Measurements from ENCODE around the gene ZNF311. TPM values are rescaled to one million over a fixed set of nuclear protein-coding genes. Genes with fewer than 3 reads are reported as not detected.
A peak's percentile ranks its signal among the peaks of the same experiment; 100 is the strongest.

The ZNF311 gene
- total RNA-seq, 1 experiment from 2014 or later = 0.39 TPM

DNA sequence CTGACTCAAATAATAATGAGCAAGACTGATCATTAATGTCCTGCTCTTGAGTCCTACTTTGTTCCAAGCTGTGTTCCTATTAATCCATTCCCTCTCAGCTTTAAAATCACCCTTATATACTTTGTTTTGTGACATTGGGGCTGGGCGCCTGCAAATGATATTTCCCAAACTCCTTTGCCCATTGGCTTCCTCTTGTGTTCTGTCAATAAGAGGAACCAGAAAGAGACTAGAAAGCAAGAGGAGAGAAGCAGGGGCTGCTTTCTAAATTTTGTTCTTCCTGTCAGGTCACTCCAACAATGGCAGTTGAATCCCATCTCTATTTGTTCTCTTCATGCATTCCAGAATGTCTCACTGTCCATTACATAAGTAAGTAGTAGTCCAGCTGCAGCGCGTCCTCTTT is 59.8 kb downstream of the ZNF311 start:
- ATAC-seq = no peak
- ChIA-PET CTCF (no interaction called here), POLR2A (no interaction called here)
- TF ChIP-seq POLR2AphosphoS5 (IDR thresholded peaks at IDR 0.05; ENCODE audit: low read depth, low read length) (no peak), SIN3A (IDR thresholded peaks at IDR 0.05; ENCODE audit: borderline replicate concordance, insufficient read depth, low read depth, low read length) (no peak), TCF7L2 (IDR thresholded peaks at IDR 0.05; ENCODE audit: low read depth, low read length) (no peak)
- TF ChIP-seq, protein P1, sequence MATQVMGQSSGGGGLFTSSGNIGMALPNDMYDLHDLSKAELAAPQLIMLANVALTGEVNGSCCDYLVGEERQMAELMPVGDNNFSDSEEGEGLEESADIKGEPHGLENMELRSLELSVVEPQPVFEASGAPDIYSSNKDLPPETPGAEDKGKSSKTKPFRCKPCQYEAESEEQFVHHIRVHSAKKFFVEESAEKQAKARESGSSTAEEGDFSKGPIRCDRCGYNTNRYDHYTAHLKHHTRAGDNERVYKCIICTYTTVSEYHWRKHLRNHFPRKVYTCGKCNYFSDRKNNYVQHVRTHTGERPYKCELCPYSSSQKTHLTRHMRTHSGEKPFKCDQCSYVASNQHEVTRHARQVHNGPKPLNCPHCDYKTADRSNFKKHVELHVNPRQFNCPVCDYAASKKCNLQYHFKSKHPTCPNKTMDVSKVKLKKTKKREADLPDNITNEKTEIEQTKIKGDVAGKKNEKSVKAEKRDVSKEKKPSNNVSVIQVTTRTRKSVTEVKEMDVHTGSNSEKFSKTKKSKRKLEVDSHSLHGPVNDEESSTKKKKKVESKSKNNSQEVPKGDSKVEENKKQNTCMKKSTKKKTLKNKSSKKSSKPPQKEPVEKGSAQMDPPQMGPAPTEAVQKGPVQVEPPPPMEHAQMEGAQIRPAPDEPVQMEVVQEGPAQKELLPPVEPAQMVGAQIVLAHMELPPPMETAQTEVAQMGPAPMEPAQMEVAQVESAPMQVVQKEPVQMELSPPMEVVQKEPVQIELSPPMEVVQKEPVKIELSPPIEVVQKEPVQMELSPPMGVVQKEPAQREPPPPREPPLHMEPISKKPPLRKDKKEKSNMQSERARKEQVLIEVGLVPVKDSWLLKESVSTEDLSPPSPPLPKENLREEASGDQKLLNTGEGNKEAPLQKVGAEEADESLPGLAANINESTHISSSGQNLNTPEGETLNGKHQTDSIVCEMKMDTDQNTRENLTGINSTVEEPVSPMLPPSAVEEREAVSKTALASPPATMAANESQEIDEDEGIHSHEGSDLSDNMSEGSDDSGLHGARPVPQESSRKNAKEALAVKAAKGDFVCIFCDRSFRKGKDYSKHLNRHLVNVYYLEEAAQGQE (IDR thresholded peaks at IDR 0.05; ENCODE audit: insufficient read depth in 1 of 2, low read depth in 2 of 2, low read length in 1 of 2) = no peak
- TF ChIP-seq, protein P2, sequence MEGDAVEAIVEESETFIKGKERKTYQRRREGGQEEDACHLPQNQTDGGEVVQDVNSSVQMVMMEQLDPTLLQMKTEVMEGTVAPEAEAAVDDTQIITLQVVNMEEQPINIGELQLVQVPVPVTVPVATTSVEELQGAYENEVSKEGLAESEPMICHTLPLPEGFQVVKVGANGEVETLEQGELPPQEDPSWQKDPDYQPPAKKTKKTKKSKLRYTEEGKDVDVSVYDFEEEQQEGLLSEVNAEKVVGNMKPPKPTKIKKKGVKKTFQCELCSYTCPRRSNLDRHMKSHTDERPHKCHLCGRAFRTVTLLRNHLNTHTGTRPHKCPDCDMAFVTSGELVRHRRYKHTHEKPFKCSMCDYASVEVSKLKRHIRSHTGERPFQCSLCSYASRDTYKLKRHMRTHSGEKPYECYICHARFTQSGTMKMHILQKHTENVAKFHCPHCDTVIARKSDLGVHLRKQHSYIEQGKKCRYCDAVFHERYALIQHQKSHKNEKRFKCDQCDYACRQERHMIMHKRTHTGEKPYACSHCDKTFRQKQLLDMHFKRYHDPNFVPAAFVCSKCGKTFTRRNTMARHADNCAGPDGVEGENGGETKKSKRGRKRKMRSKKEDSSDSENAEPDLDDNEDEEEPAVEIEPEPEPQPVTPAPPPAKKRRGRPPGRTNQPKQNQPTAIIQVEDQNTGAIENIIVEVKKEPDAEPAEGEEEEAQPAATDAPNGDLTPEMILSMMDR (IDR thresholded peaks at IDR 0.05) = no peak
- H3K27ac ChIP-seq (ENCODE audit: low read length) = peak overlapping the region; percentile 34; the same call in 1 of the 2 replicates
- no peaks in the 10 kb centered on the region for H3K27me3 ChIP-seq (ENCODE audit: control insufficient read depth, insufficient read depth, low read length)
- H3K4me3 ChIP-seq (ENCODE audit: low read depth in 2 of 2, low read length in 2 of 2) = no peak overlapping the region
- no peak for DNase-seq (ENCODE audit: low read depth, low spot score)
- no peaks in the 10 kb centered on the region for H3K9me3 ChIP-seq (ENCODE audit: control insufficient read depth, insufficient read depth, low read depth, low read length)
- intact Hi-C loops (cut with micrococcal nuclease; ENCODE audit: unreplicated experiment) (no loop called here), in situ Hi-C loops (cut with HindIII; ENCODE audit: low pct_unique_long_range_greater_than_20kb, low sequenced_read_pairs) (no loop called here)
- H3K36me3 ChIP-seq (ENCODE audit: control insufficient read depth, insufficient read depth, low read length) = no peaks in the 10 kb centered on the region
- BruUV-seq (replicated peaks) = no TSS peak
- H3K4me1 ChIP-seq (ENCODE audit: control insufficient read depth, insufficient read depth, low read length) = peaks cover 23% of the 10 kb centered on the region

Other genes starting within 250 kb of the ZNF311 start
- 53.0 TPM for gene TRIM27, start 81.3 kb downstream of the ZNF311 start, total RNA-seq (2021; ENCODE audit: unreplicated experiment)
- gene OR2W1, start 39.9 kb upstream of the ZNF311 start, total RNA-seq (2021; ENCODE audit: unreplicated experiment) = not detected
- not detected for gene OR2B3, start 82.0 kb upstream of the ZNF311 start, total RNA-seq (2021; ENCODE audit: unreplicated experiment)
- not detected for gene OR2J1, start 94.2 kb upstream of the ZNF311 start, total RNA-seq (2021; ENCODE audit: unreplicated experiment)
- gene OR2J3, start 102.7 kb upstream of the ZNF311 start, total RNA-seq (2021; ENCODE audit: unreplicated experiment) = not detected
- gene OR2J2, start 165.6 kb upstream of the ZNF311 start, total RNA-seq (2021; ENCODE audit: unreplicated experiment) = not detected